ENCODE data around the gene MAN2A2. TPM values are rescaled to one million over a fixed set of nuclear protein-coding genes. Genes with fewer than 3 reads are reported as not detected.
"Not testable (repeated sequence)": the region's sequence is repeated elsewhere in the genome, so short reads cannot be mapped to it uniquely, and the experiment has no call there.

Gene MAN2A2
- total RNA-seq, 2 experiments from 2014 or later = 11.6 to 12.2 TPM

GRCh38 chr15:90918034-90918788 is 15.1 kb downstream of the MAN2A2 start:
- no peak for TF ChIP-seq EZH2phosphoT487 (IDR thresholded peaks at IDR 0.05; ENCODE audit: borderline replicate concordance, low read depth, low read length)
- TF ChIP-seq CTCF (conservative IDR thresholded peaks at IDR 0.05; ENCODE audit: low read length) = no peak
- POLR2A ChIA-PET = interaction anchor here (0.6 to 1.4 kb wide), 3 partner anchors 12 to 134 kb away, joined by 3 read pairs; no protein-coding TSS in a partner anchor
- DNase-seq (ENCODE audit: low spot score) = no peak
- no peaks in the 10 kb centered on the region for H3K79me2 ChIP-seq (ENCODE audit: insufficient read depth, low read depth, low read length)
- H3K36me3 ChIP-seq (ENCODE audit: insufficient read depth, low read length) = no peaks in the 10 kb centered on the region
- H3K27ac ChIP-seq (ENCODE audit: low read depth, low read length, poor library complexity, severe bottlenecking) = no peak overlapping the region
- no peaks in the 10 kb centered on the region for H3K9me3 ChIP-seq (ENCODE audit: low read length)
- no peaks in the 10 kb centered on the region for H4K20me1 ChIP-seq (ENCODE audit: insufficient read depth, low read length)
- H2AFZ ChIP-seq (ENCODE audit: low read length) = no peak overlapping the region
- H3K4me2 ChIP-seq (ENCODE audit: low read length) = no peak overlapping the region
- CTCF ChIA-PET (ENCODE audit: unreplicated experiment) = no interaction called here
- peaks cover 24% of the 10 kb centered on the region for H3K4me1 ChIP-seq (ENCODE audit: insufficient read depth, low read length, poor library complexity, severe bottlenecking)
- BruUV-seq (replicated peaks) = no TSS peak
- intact Hi-C loops (cut with micrococcal nuclease; ENCODE audit: unreplicated experiment) = no loop called here
- no peak overlapping the region for H3K4me3 ChIP-seq (ENCODE audit: low read depth, low read length, poor library complexity, severe bottlenecking)
- no peaks in the 10 kb centered on the region for H3K9me2 ChIP-seq (ENCODE audit: insufficient read depth, low read length)

- H3K4me1 ChIP-seq (ENCODE audit: insufficient read depth, low read length, poor library complexity, severe bottlenecking) = peaks cover 24% of the 10 kb centered on the region
- no peak for DNase-seq (ENCODE audit: low spot score)
- CTCF ChIA-PET (ENCODE audit: unreplicated experiment) = no interaction called here
- no peak overlapping the region for H2AFZ ChIP-seq (ENCODE audit: low read length)
- H3K9me2 ChIP-seq (ENCODE audit: insufficient read depth, low read length) = no peaks in the 10 kb centered on the region
- intact Hi-C loops (cut with micrococcal nuclease; ENCODE audit: unreplicated experiment) = no loop called here
- H3K27ac ChIP-seq (ENCODE audit: low read depth, low read length, poor library complexity, severe bottlenecking) = no peak overlapping the region
- H4K20me1 ChIP-seq (ENCODE audit: insufficient read depth, low read length) = no peaks in the 10 kb centered on the region
- BruUV-seq (replicated peaks) = no TSS peak
- no peaks in the 10 kb centered on the region for H3K79me2 ChIP-seq (ENCODE audit: insufficient read depth, low read depth, low read length)
- POLR2A ChIA-PET = interaction anchor here (1.2 kb wide), 1 partner anchor 13 kb away, joined by 3 read pairs; no protein-coding TSS in a partner anchor
- no peak for TF ChIP-seq EZH2phosphoT487 (IDR thresholded peaks at IDR 0.05; ENCODE audit: borderline replicate concordance, low read depth, low read length)
- no peak overlapping the region for H3K4me3 ChIP-seq (ENCODE audit: low read depth, low read length, poor library complexity, severe bottlenecking)
- H3K9me3 ChIP-seq (ENCODE audit: low read length) = no peaks in the 10 kb centered on the region
- H3K36me3 ChIP-seq (ENCODE audit: insufficient read depth, low read length) = no peaks in the 10 kb centered on the region
- H3K4me2 ChIP-seq (ENCODE audit: low read length) = no peak overlapping the region
Observed at GRCh38 chr15:90918835-90919234, 15.7 kb downstream of the MAN2A2 start.

GRCh38 chr15:90921887-90922286 is 18.8 kb downstream of the MAN2A2 start:
- Histone ChIP-seq H3K4me3 (ENCODE audit: low read depth, low read length, poor library complexity, severe bottlenecking) (no peak overlapping the region), H3K27ac (ENCODE audit: low read depth, low read length, poor library complexity, severe bottlenecking) (no peak overlapping the region), H3K4me2 (ENCODE audit: low read length) (no peak overlapping the region), H3K9me3 (ENCODE audit: low read length) (no peaks in the 10 kb centered on the region), H3K4me1 (ENCODE audit: insufficient read depth, low read length, poor library complexity, severe bottlenecking) (peaks cover under 1% of the 10 kb centered on the region), H3K36me3 (ENCODE audit: insufficient read depth, low read length) (no peaks in the 10 kb centered on the region), H3K9me2 (ENCODE audit: insufficient read depth, low read length) (no peaks in the 10 kb centered on the region), H4K20me1 (ENCODE audit: insufficient read depth, low read length) (no peaks in the 10 kb centered on the region), H2AFZ (ENCODE audit: low read length) (no peak overlapping the region), H3K79me2 (ENCODE audit: insufficient read depth, low read depth, low read length) (no peaks in the 10 kb centered on the region)
- TF ChIP-seq CTCF (conservative IDR thresholded peaks at IDR 0.05; ENCODE audit: low read length) (no peak), EZH2phosphoT487 (IDR thresholded peaks at IDR 0.05; ENCODE audit: borderline replicate concordance, low read depth, low read length) (no peak)
- ChIA-PET CTCF (ENCODE audit: unreplicated experiment) (no interaction called here), POLR2A (interaction anchor here (0.6 to 1.4 kb wide), 2 partner anchors 10 to 665 kb away, joined by 3 to 7 read pairs; partner anchors contain the start of gene HDDC3)
- intact Hi-C loops (cut with micrococcal nuclease; ENCODE audit: unreplicated experiment) = no loop called here
- no peak for DNase-seq (ENCODE audit: low spot score)
- BruUV-seq (replicated peaks) = no TSS peak

- BruUV-seq (replicated peaks); H3K4me2 ChIP-seq (ENCODE audit: low read length); CTCF ChIA-PET (ENCODE audit: unreplicated experiment); H3K36me3 ChIP-seq (ENCODE audit: insufficient read depth, low read length); H2AFZ ChIP-seq (ENCODE audit: low read length); H3K4me3 ChIP-seq (ENCODE audit: low read depth, low read length, poor library complexity, severe bottlenecking); H3K79me2 ChIP-seq (ENCODE audit: insufficient read depth, low read depth, low read length); H3K4me1 ChIP-seq (ENCODE audit: insufficient read depth, low read length, poor library complexity, severe bottlenecking); H4K20me1 ChIP-seq (ENCODE audit: insufficient read depth, low read length); DNase-seq (ENCODE audit: low spot score); H3K9me2 ChIP-seq (ENCODE audit: insufficient read depth, low read length); H3K9me3 ChIP-seq (ENCODE audit: low read length); H3K27ac ChIP-seq (ENCODE audit: low read depth, low read length, poor library complexity, severe bottlenecking); intact Hi-C loops (cut with micrococcal nuclease; ENCODE audit: unreplicated experiment): not testable (repeated sequence)
- POLR2A ChIA-PET = interaction anchor here (0.6 to 1.4 kb wide), 3 partner anchors 10 to 153 kb away, joined by 3 to 7 read pairs (median 3); partner anchors contain the start of gene HDDC3
Observed at GRCh38 chr15:90922712-90923322, 19.7 kb downstream of the MAN2A2 start.

Measured in OCI-LY7 (cell line).